Keratinocyte (primary cell): ENCODE data around the gene HOXA11.

Experiments used
- CTCF ChIP-seq, 3 experiments: IDR thresholded peaks in 1 of 3; conservative IDR thresholded peaks in 1 of 3; optimal IDR thresholded peaks in 1 of 3; 2 replicates in 2 of 3; 3 replicates in 1 of 3; pipeline versions ENCODE3 to v1.5.1; 2011; ENCODE audit warnings: low read length in 3 of 3, mild to moderate bottlenecking in 3 of 3, moderate library complexity in 2 of 3, control low read depth in 1 of 3, inconsistent platforms in 1 of 3; ENCODE audit not compliant: insufficient read depth in 2 of 3; ENCODE audit errors: extremely low read depth in 1 of 3
- EZH2 ChIP-seq: IDR thresholded peaks from one replicate; pipeline ENCODE4 v1.6.1; 2012; ENCODE audit warnings: inconsistent platforms, mild to moderate bottlenecking, low read length, moderate library complexity

- TF ChIP-seq CTCF (optimal IDR thresholded peaks at IDR 0.05 in 1 of 3, IDR thresholded peaks at IDR 0.05 in 1 of 3, conservative IDR thresholded peaks at IDR 0.05 in 1 of 3; ENCODE audit: extremely low read depth in 1 of 3, insufficient read depth in 2 of 3, low read length in 3 of 3) (no peak), EZH2 (peak; percentile 92)
Observed at GRCh38 chr7:27204851-27205322, 19.9 kb upstream of the HOXA11 start.
